ENCODE results near the gene FXR2.

- no peak for TF ChIP-seq EZH2 (IDR thresholded peaks at IDR 0.05; ENCODE audit: low read length, missing control alignments)
- TF ChIP-seq, protein P1, sequence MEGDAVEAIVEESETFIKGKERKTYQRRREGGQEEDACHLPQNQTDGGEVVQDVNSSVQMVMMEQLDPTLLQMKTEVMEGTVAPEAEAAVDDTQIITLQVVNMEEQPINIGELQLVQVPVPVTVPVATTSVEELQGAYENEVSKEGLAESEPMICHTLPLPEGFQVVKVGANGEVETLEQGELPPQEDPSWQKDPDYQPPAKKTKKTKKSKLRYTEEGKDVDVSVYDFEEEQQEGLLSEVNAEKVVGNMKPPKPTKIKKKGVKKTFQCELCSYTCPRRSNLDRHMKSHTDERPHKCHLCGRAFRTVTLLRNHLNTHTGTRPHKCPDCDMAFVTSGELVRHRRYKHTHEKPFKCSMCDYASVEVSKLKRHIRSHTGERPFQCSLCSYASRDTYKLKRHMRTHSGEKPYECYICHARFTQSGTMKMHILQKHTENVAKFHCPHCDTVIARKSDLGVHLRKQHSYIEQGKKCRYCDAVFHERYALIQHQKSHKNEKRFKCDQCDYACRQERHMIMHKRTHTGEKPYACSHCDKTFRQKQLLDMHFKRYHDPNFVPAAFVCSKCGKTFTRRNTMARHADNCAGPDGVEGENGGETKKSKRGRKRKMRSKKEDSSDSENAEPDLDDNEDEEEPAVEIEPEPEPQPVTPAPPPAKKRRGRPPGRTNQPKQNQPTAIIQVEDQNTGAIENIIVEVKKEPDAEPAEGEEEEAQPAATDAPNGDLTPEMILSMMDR (conservative IDR thresholded peaks at IDR 0.05 in 1 of 2, IDR thresholded peaks at IDR 0.05 in 1 of 2; ENCODE audit: low read depth in 1 of 2, low read length in 2 of 2): no peak
Observed at GRCh38 chr17:7654832-7655540, 40.3 kb upstream of the FXR2 start.
